ENCODE data around the gene CCDC92B. TPM values are rescaled to one million over a fixed set of nuclear protein-coding genes. Genes with fewer than 3 reads are reported as not detected.

Gene CCDC92B
- total RNA-seq, 4 donors from 2014 or later, result 0.15 to 0.57 (median 0.35) TPM; not detected in 1

GRCh38 chr17:2778489-2778888, 29.0 kb upstream of the CCDC92B start:
- no peak for TF ChIP-seq POLR2A (IDR thresholded peaks at IDR 0.05)
- no peak for TF ChIP-seq CTCF (IDR thresholded peaks at IDR 0.05)
- Histone ChIP-seq H3K9me3 (peaks cover 0 to under 1% (median 0%) of the 10 kb centered on the region in 3 donors), H3K4me3 (no peak overlapping the region), H3K27ac (no peak overlapping the region), H3K27me3 (peaks cover 5 to 75% (median 11%) of the 10 kb centered on the region in 4 donors), H3K4me1 (peaks cover 0 to 14% (median 10%) of the 10 kb centered on the region in 3 donors), H3K36me3 (no peaks in the 10 kb centered on the region)
- 69 to 74% methylated on average over 2 to 6 of the region's 6 CpGs for WGBS, 2 donors
- DNase-seq, result no peak
- intact Hi-C loops (cut with DNase I), result no loop called here

DNA sequence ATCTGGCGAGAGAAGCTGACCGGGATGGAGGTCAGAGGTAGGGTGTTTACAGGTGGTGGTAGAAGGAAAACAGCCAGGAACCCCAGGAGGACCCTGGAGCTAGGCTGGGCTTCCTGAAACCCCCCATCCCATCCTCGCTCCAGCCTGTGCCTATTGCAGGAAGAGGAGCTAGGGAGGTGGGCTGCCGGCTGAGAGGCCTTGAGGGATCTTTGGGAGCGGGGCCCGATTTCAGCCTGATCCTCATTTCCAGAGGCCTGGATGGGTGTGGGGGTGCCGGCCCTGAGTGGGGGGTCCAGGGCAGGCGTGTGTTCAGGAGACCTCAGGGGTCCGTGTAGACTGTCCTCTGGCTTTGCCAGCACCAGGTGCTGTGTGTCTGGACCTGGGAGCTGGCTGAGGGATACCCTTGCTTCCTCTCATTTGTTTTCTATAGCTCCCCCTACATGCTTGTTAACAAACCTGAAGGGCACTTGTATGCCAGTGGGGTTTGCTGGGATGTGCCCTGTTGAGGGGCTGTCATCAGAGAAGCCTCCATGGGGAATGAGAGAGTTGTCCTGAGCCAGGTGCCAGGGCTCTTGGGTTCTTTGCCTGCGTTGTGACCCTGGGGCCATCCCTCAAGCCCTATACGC, 27.9 kb upstream of the CCDC92B start:
- WGBS, 2 donors, result 8 to 37% methylated on average over 3 to 8 of the region's 11 CpGs
- Histone ChIP-seq H3K27ac (no peak overlapping the region), H3K36me3 (no peaks in the 10 kb centered on the region), H3K4me3 (peak overlapping the region in 2 of 4 donors; percentile 30 to 50), H3K4me1 (peaks cover 0 to 14% (median 10%) of the 10 kb centered on the region in 3 donors), H3K9me3 (no peaks in the 10 kb centered on the region), H3K27me3 (peaks cover 5 to 86% (median 11%) of the 10 kb centered on the region in 4 donors)
- TF ChIP-seq CTCF (IDR thresholded peaks at IDR 0.05) (no peak), POLR2A (IDR thresholded peaks at IDR 0.05) (no peak)
- no peak for DNase-seq
- intact Hi-C loops (cut with DNase I), result no loop called here

DNA sequence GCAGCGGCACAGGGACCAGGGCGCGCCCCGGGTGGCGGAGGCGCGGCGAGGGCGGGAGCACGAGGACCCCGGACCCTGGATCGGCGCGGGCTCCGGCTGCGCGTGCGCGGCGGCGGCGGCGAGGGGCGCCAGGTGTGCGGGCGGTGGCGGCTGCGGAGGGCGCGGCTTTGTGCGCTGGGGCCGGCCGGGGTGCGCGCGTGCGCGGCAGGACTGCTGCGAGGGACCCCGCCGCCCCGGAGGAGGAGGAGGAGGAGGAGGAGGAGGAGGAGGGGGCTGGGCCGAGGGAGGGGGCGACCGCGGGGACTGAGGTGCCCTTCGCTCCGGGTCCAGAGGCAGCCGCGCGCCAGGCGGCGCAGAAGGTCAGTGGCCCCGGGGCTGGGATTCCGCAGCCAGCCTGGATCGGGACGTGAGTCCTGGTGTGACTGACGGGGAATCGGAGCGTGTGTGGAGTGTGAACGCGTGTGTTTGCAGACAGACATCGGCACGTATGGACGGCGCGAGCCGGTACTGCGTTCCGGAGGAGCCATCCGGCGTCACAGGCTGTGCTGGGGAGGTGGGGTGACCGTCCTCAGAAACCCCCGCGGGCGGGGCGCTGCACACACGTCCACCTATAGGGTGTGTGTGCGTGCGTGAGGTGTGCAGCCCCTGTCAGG, 27.3 kb upstream of the CCDC92B start:
- H3K36me3 ChIP-seq, result no peaks in the 10 kb centered on the region
- TF ChIP-seq CTCF (IDR thresholded peaks at IDR 0.05) (no peak), POLR2A (IDR thresholded peaks at IDR 0.05) (no peak)
- no peaks in the 10 kb centered on the region for H3K9me3 ChIP-seq
- 0 to 3% methylated on average over 11 to 28 of the region's 80 CpGs for WGBS, 2 donors
- DNase-seq, result no peak
- no peak overlapping the region for H3K27ac ChIP-seq
- intact Hi-C loops (cut with DNase I), result no loop called here
- H3K27me3 ChIP-seq, result peaks cover 5 to 90% (median 11%) of the 10 kb centered on the region in 4 donors
- H3K4me3 ChIP-seq, result peak overlapping the region in 2 of 4 donors; percentile 30 to 50
- H3K4me1 ChIP-seq, result peaks cover 0 to 14% (median 10%) of the 10 kb centered on the region in 3 donors

GRCh38 chr17:2775206-2775605, 25.8 kb upstream of the CCDC92B start:
- WGBS, 2 donors, result 78 to 79% methylated on average over 4 to 6 of the region's 6 CpGs
- no peak for DNase-seq
- Histone ChIP-seq H3K36me3 (no peaks in the 10 kb centered on the region), H3K4me1 (peaks cover 0 to 14% (median 10%) of the 10 kb centered on the region in 3 donors), H3K4me3 (no peak overlapping the region), H3K27me3 (peaks cover 5 to 94% (median 11%) of the 10 kb centered on the region in 4 donors), H3K27ac (no peak overlapping the region), H3K9me3 (no peaks in the 10 kb centered on the region)
- intact Hi-C loops (cut with DNase I), result no loop called here
- no peak for TF ChIP-seq POLR2A (IDR thresholded peaks at IDR 0.05)
- TF ChIP-seq CTCF (IDR thresholded peaks at IDR 0.05), result no peak

DNA sequence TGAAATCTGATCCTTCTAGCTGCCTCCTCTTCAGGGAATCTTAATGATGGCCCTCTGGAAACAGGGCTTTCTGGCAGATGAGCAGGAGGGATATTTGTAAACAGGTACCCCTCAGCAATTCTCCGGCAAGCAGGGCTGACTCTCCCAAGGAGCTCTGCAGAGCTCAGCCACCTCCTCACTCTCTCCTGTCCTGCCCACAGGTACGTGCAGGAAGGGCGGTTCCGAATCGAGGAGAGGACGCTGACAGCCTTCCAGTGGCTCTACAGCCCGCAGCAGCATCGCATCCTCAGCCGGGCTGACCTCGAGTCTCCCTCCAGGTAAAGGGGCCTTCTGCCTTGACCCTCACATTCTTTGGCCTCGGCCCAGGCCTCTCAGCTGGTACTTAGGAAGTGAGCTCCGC, 20.7 kb upstream of the CCDC92B start:
- Histone ChIP-seq H3K9me3 (no peaks in the 10 kb centered on the region), H3K4me1 (no peaks in the 10 kb centered on the region), H3K4me3 (no peak overlapping the region), H3K36me3 (no peaks in the 10 kb centered on the region), H3K27me3 (peaks cover 0 to 66% (median 0%) of the 10 kb centered on the region in 4 donors), H3K27ac (no peak overlapping the region)
- no peak for DNase-seq
- intact Hi-C loops (cut with DNase I), result no loop called here
- 60 to 75% methylated on average over 11 to 12 of the region's 12 CpGs for WGBS, 2 donors
- no peak for TF ChIP-seq POLR2A (IDR thresholded peaks at IDR 0.05)
- TF ChIP-seq CTCF (IDR thresholded peaks at IDR 0.05), result no peak

Measured in esophagus squamous epithelium (tissue), 5 donors.